ENCODE data around the gene DNMBP. TPM values are rescaled to one million over a fixed set of nuclear protein-coding genes. Genes with fewer than 3 reads are reported as not detected.

Gene DNMBP, protein sequence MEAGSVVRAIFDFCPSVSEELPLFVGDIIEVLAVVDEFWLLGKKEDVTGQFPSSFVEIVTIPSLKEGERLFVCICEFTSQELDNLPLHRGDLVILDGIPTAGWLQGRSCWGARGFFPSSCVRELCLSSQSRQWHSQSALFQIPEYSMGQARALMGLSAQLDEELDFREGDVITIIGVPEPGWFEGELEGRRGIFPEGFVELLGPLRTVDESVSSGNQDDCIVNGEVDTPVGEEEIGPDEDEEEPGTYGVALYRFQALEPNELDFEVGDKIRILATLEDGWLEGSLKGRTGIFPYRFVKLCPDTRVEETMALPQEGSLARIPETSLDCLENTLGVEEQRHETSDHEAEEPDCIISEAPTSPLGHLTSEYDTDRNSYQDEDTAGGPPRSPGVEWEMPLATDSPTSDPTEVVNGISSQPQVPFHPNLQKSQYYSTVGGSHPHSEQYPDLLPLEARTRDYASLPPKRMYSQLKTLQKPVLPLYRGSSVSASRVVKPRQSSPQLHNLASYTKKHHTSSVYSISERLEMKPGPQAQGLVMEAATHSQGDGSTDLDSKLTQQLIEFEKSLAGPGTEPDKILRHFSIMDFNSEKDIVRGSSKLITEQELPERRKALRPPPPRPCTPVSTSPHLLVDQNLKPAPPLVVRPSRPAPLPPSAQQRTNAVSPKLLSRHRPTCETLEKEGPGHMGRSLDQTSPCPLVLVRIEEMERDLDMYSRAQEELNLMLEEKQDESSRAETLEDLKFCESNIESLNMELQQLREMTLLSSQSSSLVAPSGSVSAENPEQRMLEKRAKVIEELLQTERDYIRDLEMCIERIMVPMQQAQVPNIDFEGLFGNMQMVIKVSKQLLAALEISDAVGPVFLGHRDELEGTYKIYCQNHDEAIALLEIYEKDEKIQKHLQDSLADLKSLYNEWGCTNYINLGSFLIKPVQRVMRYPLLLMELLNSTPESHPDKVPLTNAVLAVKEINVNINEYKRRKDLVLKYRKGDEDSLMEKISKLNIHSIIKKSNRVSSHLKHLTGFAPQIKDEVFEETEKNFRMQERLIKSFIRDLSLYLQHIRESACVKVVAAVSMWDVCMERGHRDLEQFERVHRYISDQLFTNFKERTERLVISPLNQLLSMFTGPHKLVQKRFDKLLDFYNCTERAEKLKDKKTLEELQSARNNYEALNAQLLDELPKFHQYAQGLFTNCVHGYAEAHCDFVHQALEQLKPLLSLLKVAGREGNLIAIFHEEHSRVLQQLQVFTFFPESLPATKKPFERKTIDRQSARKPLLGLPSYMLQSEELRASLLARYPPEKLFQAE (N-terminal part only)
- 1 to 10 TPM; 2.2 to 2.3 TPM for total RNA-seq

DNA sequence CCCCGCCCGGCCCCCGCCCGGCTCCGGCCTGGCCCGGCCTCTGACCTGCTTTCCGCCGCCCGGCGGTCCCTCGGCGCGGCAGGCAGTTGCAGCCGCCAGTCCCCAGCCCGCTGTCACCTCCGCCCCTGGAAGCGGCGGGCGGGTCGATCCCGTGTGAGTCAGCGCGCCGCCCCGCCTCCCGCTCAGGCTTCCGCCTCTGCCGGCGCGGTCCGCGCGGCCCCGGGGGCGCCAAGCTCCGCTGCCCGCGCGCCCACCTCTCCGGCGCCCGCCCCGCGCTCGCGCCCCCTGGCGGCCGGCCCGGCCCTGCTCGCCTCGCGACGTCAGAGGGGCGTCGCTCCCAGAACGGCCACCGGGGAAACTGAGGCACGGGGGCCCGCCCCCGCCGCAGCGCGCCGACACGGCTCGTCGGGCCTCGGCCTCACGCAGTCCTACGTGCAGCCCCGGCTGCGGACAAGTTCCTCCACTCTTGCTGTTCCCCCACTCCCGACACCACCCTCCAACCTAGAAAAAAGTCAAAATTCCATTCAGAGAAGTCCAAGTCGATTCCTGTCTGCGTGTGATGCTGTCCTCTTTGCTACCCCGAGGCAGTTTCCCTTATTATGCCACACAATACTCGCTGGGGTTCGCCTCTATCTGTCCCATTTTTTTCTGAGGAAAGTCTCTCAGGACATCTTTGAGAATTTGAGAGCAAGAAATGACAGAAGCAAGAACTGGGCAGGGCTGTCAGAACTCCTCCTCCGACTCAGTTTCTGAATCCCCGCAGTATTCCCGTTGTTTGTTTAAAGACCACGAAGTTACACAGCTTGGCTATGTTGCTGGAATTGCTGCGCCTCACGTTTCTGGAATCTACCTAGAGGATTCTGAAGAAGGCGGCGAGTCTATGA, at the start of gene DNMBP:
TSS of gene DNMBP (minus strand) at position 155 of the 884 bp plus-strand sequence. CDS start 37,823 bp downstream, outside the sequence.
- no peak within 1 kb of the TSS for H3K27ac Mint-ChIP-seq

DNA sequence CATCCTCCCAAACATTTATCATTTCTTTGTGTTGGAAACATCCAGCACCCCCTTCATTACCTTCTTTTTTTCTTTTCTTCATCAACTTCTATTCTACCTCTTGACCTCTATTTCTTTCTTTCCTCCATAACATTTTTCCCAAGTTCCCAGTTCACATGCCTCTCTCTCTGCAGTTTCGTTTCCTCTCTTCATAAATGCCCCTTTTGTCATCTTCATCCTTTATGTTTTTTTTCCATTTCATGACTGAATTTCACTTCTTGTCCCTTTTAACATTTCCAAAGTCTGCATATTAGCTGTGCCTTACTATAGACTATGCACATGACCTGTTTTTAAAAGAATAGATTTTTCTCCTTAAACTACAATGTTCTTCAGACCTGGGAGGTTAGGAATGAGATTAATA, 48.2 kb upstream of the DNMBP start:
- H3K9me3 Mint-ChIP-seq = peaks cover 3% of the 10 kb centered on the region
- H3K27ac Mint-ChIP-seq = no peak overlapping the region
- no peaks in the 10 kb centered on the region for H3K36me3 Mint-ChIP-seq
- no peaks in the 10 kb centered on the region for H3K4me1 Mint-ChIP-seq
- peaks cover 27% of the 10 kb centered on the region for H3K27me3 Mint-ChIP-seq
- DNase-seq = no peak
- no peak overlapping the region for H3K4me3 Mint-ChIP-seq

More for the DNA sequence above, at the start of gene DNMBP:
- peak within 1 kb of the TSS; percentile 82 for H3K4me3 Mint-ChIP-seq
- peaks cover 4% of the 10 kb centered on the region for H3K27me3 Mint-ChIP-seq
- peaks cover 43% of the 10 kb centered on the region for H3K4me1 Mint-ChIP-seq
- peak; percentile 93 for DNase-seq
- H3K36me3 Mint-ChIP-seq = no peaks in the 10 kb centered on the region
- no peaks in the 10 kb centered on the region for H3K9me3 Mint-ChIP-seq

DNA sequence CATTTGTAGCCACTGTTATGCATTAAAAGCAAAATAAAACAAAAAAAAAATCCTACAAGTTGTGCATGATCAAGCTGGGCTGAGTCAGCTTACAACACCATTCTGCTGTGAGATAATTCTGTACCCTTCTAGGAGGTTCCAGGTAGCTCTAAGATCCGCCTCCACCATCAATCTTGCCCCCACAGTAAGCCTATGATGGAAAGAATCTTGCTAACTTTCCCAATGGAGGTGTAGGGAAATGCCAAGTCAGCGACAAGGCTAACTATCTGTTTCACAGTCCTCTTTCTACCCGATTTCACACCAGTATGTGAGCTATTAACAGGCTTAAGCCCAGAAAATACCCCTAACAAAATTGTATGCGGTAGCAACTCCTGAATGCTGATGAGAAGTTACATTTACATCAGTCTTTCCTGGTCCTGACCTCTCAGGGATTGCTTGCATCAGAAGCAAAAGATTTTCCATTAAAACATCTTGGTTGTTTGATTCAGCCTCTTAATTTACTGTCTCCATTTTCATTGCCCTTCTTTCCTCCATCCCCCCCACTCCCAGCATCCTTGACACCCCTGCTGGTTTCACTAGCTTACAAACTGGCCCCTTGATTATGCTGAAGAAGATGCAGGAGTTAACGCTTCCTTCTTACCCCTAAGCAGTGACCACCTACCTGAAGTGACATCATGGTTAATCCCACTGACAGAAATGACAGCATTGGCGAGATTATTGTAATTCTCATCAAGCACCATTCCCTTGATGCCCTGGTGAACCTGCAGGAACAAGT, 44.1 kb upstream of the DNMBP start:
- no peak overlapping the region for H3K4me3 Mint-ChIP-seq
- no peaks in the 10 kb centered on the region for H3K36me3 Mint-ChIP-seq
- peaks cover 23% of the 10 kb centered on the region for H3K27me3 Mint-ChIP-seq
- H3K4me1 Mint-ChIP-seq = no peaks in the 10 kb centered on the region
- DNase-seq = no peak
- H3K27ac Mint-ChIP-seq = no peak overlapping the region
- peaks cover 3% of the 10 kb centered on the region for H3K9me3 Mint-ChIP-seq

DNA sequence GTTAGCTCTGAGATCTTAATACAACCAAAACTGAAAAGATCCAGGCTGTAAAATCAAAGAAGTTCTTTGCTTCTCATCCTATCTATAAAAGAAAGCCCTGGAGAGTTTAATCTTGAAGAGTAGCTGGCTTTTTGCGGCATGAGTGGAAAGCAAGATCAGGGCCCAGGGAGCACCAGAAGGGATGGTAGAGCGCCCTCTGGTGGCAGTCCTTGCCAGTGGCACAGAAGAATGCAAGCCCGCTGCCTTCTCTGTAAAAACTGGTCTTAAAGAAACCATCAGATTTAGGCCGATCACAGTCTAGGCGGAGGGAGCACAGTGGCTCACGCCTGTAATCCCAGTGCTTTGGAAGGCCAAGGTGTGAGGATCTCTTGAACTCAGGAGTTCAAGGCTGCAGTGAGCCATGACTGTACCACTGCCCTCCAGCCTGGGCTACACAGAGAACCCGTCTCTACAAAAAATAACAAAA, 36.3 kb upstream of the DNMBP start:
- Mint-ChIP-seq H3K27ac (no peak overlapping the region), H3K36me3 (no peaks in the 10 kb centered on the region), H3K4me1 (peaks cover 2% of the 10 kb centered on the region), H3K27me3 (peaks cover 5% of the 10 kb centered on the region), H3K9me3 (no peaks in the 10 kb centered on the region), H3K4me3 (no peak overlapping the region)
- peak; percentile 73 for DNase-seq

DNA sequence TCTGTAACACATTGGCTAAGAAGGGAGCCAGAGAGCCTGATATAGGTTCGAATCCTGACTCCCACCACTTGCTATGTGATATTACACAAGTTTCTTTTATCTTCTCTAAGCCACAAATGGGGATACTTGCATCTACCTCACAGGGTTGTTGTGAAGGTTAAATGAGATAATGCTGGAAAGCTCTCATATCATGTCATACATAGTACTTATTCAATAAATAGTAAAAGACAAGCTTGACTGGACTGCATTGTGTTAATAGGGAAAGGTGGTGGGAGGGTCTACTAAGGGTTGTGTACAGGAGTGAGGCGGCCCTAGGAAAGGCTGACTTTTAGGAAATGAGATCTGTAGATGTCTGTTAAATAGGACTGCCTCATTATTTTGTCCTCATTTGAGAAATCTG, 35.8 kb upstream of the DNMBP start:
- no peak overlapping the region for H3K4me3 Mint-ChIP-seq
- DNase-seq = no peak
- H3K9me3 Mint-ChIP-seq = no peaks in the 10 kb centered on the region
- no peak overlapping the region for H3K27ac Mint-ChIP-seq
- H3K27me3 Mint-ChIP-seq = peaks cover 5% of the 10 kb centered on the region
- H3K4me1 Mint-ChIP-seq = peaks cover 2% of the 10 kb centered on the region
- no peaks in the 10 kb centered on the region for H3K36me3 Mint-ChIP-seq

DNA sequence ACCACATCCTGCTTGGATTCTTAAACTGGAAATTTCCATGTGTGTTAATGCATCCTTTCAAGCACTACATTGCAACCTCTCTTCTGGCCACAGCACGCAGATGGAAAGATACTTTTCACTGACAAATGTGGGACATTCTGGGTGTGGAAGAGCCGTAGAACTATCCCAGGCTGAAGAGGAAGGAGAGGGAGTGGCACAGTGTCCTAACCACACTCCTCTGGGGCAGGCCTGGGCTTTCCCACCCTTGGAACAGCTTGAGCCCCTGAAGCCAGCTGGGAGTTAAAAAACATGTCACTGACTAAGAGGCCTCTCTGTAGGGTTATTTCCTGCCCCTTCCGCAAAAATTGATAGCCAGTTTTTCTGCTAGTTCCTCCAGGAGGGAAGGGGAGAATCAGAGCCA, 34.0 kb upstream of the DNMBP start:
- DNase-seq = no peak
- peaks cover 2% of the 10 kb centered on the region for H3K4me1 Mint-ChIP-seq
- no peaks in the 10 kb centered on the region for H3K36me3 Mint-ChIP-seq
- no peak overlapping the region for H3K4me3 Mint-ChIP-seq
- H3K9me3 Mint-ChIP-seq = no peaks in the 10 kb centered on the region
- peaks cover 5% of the 10 kb centered on the region for H3K27me3 Mint-ChIP-seq
- H3K27ac Mint-ChIP-seq = no peak overlapping the region

DNA sequence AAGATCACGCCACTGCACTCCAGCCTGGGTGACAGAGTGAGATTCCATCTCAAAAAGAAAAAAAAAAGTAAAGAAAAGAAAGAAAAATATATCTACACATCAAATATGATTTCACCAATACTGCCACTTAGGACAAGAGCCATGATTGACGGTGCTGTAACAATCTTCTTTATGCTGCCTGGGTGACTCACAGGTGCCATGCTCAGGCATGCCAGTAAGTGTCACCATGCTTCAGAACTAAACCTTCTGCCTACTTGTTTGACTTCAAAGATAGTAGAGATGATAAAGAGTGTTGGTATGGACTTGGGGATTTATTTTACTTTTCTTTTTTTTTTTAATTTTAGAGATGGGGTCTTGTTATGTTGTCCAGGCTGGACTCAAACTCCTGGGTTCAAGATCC, 33.6 kb upstream of the DNMBP start:
- H3K9me3 Mint-ChIP-seq = no peaks in the 10 kb centered on the region
- peaks cover 5% of the 10 kb centered on the region for H3K27me3 Mint-ChIP-seq
- no peaks in the 10 kb centered on the region for H3K36me3 Mint-ChIP-seq
- no peak overlapping the region for H3K27ac Mint-ChIP-seq
- H3K4me3 Mint-ChIP-seq = no peak overlapping the region
- peaks cover 2% of the 10 kb centered on the region for H3K4me1 Mint-ChIP-seq
- DNase-seq = no peak

DNA sequence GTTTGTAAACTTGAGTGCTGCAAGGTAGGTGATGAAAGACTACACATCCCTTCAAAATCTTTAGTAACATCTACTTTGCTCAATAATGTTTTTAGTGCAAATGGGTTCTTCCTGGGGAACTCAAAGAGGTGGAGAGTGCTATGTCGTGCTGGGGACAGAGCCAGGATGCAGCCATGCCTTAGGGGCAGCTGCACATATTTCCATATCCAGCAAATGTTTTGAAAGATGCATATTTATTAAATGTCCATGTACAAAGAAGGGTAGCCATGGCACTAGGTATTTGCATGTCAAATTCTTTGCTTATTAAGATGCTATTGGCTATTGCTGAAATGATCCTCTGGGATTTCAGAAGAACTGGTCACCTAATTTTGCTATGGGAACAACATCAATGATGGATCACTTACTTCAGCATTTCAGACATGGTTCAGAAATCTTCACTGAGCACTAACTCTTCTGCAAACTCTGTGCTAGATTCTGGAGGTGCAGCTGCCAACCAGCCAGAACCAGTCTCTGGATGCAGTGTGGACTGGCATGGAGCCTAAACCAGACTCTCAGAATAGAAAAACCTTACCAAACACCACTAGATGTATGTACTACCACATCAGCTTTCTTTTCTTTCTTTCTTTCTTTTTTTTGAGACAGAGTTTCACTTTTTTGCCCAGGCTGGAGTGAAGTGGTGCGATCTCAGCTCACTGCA, 31.7 kb upstream of the DNMBP start:
- Mint-ChIP-seq H3K27me3 (peaks cover 13% of the 10 kb centered on the region), H3K9me3 (no peaks in the 10 kb centered on the region), H3K4me3 (no peak overlapping the region), H3K27ac (no peak overlapping the region), H3K36me3 (no peaks in the 10 kb centered on the region), H3K4me1 (peaks cover 2% of the 10 kb centered on the region)
- DNase-seq = no peak

DNA sequence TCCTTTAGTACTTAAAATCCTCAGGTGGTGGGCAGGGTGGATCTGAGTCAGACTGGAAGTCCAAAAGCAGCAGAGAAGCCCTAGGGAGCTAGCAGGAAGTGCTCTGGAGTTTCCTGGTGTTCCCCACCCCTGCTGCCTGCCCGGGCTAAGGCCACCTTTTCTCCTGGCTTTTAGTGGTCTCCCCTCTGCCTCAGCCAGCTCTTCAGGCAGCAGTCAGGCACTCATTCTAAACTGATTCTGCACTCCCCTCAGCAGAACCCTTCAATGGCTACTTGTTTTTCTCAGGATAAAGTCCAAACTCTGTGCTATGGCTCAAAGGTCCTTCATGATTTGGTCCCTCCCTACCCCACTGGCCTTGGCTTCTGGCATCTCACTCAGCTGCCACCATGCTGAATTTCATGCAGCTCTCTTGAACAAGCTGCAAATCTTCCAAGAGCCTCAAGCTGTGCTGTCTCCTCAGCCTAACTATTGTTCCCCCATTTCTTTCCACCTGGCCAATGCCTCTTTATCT, 28.9 kb upstream of the DNMBP start:
- H3K36me3 Mint-ChIP-seq = no peaks in the 10 kb centered on the region
- peaks cover 8% of the 10 kb centered on the region for H3K27me3 Mint-ChIP-seq
- no peak overlapping the region for H3K4me3 Mint-ChIP-seq
- no peaks in the 10 kb centered on the region for H3K9me3 Mint-ChIP-seq
- H3K4me1 Mint-ChIP-seq = no peaks in the 10 kb centered on the region
- no peak overlapping the region for H3K27ac Mint-ChIP-seq
- no peak for DNase-seq

DNA sequence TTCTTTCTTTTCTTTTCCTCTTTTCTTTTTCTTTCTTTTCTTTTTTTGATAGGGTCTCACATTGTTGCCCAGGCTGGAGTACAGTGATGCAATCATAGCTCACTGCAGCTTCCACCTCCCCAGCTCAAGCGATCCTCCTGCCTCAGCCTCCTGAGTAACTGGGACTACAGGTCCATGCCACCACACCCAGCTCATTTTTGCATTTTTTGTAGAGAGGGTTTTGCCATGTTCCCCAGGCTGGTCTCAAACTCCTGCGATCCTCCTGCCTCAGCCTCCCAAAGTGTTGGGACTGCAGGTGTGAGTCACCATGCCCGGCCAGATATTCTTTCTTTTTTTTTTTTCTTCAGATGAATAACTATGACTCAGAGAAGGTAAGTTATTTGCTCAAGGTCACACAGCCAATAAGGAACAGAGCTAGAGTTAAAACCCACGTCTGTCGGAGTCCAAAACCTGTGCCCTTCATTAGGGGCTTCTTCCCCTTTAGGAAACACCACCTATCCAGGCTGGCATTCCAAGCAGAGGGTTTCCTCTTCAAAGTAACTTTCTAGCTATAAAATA, 28.1 kb upstream of the DNMBP start:
- DNase-seq = no peak
- H3K9me3 Mint-ChIP-seq = no peaks in the 10 kb centered on the region
- peaks cover 11% of the 10 kb centered on the region for H3K27me3 Mint-ChIP-seq
- H3K27ac Mint-ChIP-seq = no peak overlapping the region
- H3K36me3 Mint-ChIP-seq = no peaks in the 10 kb centered on the region
- H3K4me1 Mint-ChIP-seq = no peaks in the 10 kb centered on the region
- no peak overlapping the region for H3K4me3 Mint-ChIP-seq

DNA sequence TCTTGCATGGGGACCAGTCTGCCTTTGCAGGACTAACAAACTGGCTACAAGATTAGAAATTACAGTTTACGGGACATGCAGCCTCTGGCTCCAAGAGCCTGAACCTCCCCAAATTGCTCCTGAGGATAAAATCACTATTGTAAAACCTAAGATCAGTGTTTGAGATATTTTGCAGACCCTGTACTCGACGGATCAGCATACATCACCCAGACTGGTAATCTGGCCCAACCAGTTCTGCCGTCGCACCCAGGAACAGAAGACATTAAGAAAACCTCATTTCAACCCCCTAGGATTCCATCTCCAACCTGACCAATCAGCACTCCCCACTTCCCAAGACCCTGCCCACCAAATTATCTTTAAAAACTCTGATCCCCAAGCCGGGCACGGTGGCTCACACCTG, 27.1 kb upstream of the DNMBP start:
- Mint-ChIP-seq H3K9me3 (no peaks in the 10 kb centered on the region), H3K4me3 (no peak overlapping the region), H3K4me1 (no peaks in the 10 kb centered on the region), H3K36me3 (no peaks in the 10 kb centered on the region), H3K27me3 (peaks cover 11% of the 10 kb centered on the region), H3K27ac (no peak overlapping the region)
- DNase-seq = no peak

DNA sequence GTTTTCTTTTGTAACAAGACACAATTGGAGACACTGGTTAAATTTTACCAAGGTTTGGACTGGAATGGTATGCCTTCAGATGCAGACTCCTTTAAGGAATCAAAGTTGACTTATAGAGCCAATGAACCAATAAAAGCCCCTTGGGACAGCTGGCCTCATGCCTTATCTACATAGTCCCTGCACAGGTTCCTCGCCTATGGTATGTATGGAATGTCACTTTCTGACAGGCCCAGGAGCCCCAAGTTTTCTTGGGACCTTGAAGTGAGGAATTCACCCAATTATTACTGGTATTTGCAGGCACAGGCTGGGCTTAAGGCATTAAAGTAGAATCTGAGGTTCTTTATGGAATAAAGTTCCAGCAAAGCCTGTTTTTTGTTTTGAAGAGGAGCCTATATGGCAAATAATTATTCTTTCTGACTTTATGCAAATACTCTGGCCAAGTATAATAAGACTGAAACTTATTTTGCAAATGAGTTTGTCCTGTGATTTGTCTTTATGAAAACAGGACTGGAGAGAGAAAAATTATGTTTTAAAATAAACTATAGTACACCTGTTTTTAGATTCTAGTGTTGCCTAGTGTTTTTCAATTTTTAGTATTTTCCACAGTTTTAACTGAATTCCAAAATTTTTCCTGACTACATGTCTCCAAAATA, 24.1 kb upstream of the DNMBP start:
- H3K27me3 Mint-ChIP-seq = peaks cover 11% of the 10 kb centered on the region
- H3K36me3 Mint-ChIP-seq = no peaks in the 10 kb centered on the region
- no peak for DNase-seq
- H3K4me3 Mint-ChIP-seq = no peak overlapping the region
- no peaks in the 10 kb centered on the region for H3K9me3 Mint-ChIP-seq
- no peak overlapping the region for H3K27ac Mint-ChIP-seq
- no peaks in the 10 kb centered on the region for H3K4me1 Mint-ChIP-seq
